Limb (tissue), 2 donors: ENCODE data around the gene CARF.
"Not testable (repeated sequence)": the region's sequence is repeated elsewhere in the genome, so short reads cannot be mapped to it uniquely, and the experiment has no call there.

Experiments
- DNase-seq, 2 donors: peaks; one replicate each; pipeline ENCODE4 v3.0.0-alpha.2; 2016; ENCODE audit errors: extremely low spot score in 2 of 2

The CARF gene, protein sequence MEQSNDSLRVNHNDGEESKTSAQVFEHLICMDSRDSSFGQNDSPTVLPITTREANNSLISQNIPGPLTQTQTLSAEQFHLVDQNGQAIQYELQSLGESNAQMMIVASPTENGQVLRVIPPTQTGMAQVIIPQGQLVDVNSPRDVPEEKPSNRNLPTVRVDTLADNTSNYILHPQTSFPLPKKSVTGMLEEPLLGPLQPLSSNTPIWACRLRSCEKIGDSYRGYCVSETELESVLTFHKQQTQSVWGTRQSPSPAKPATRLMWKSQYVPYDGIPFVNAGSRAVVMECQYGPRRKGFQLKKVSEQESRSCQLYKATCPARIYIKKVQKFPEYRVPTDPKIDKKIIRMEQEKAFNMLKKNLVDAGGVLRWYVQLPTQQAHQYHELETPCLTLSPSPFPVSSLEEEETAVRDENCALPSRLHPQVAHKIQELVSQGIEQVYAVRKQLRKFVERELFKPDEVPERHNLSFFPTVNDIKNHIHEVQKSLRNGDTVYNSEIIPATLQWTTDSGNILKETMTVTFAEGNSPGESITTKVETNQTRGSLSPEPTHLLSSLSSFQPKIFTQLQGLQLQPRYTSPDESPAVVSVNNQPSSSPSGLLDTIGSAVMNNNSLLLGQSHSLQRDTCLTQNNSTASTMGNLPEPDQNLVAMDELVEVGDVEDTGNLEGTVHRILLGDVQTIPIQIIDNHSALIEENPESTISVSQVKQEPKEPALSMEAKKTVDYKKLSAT

DNA sequence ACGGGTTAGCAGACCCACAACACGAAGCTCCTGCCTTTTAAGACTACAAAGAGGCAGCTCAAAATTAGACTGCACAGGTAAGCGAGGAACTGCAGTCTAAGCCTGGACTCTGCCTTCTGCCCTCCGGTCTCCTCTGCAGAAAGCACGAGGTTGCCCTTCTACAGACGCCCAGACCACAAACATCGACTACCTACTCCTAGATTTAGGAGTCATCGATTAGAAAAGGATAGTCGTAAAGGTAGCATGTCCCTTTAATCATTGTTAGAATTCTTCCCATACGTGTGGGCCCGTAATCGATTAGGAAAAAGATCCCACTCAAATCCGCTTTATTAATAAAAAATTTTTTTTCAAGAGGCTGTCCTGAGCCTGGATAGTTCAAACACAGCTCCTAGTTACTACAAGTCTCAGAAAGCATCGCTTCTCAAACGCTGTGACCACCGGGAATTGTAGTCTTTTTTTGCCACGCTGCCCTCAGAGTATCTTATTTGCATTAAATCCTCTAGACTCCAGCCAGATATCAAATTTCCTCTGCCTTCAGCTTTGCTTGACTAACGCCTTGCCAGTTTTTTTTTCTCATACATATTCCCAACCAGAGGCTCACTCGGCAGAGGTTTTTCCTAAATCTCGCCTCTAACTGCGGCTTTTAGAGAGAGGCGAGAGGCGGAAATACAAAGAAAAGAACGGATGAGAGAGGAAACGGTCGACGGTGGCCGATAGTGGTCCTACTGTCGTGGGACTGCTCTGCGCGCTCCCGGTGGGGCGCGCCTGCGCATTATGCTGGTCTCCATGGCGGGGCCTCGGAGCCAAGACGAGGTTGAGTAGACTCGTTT, at the start of gene CARF, which contains the start of gene WDR12:
CARF (plus strand) TSS at position 764 of the 830 bp plus-strand sequence. CDS start 29,628 bp downstream, outside the sequence.
WDR12 (minus strand) TSS at position 162 of the 830 bp plus-strand sequence. CDS start 197 bp downstream, outside the sequence.
- peak; percentile 93 to 97 for DNase-seq

DNA sequence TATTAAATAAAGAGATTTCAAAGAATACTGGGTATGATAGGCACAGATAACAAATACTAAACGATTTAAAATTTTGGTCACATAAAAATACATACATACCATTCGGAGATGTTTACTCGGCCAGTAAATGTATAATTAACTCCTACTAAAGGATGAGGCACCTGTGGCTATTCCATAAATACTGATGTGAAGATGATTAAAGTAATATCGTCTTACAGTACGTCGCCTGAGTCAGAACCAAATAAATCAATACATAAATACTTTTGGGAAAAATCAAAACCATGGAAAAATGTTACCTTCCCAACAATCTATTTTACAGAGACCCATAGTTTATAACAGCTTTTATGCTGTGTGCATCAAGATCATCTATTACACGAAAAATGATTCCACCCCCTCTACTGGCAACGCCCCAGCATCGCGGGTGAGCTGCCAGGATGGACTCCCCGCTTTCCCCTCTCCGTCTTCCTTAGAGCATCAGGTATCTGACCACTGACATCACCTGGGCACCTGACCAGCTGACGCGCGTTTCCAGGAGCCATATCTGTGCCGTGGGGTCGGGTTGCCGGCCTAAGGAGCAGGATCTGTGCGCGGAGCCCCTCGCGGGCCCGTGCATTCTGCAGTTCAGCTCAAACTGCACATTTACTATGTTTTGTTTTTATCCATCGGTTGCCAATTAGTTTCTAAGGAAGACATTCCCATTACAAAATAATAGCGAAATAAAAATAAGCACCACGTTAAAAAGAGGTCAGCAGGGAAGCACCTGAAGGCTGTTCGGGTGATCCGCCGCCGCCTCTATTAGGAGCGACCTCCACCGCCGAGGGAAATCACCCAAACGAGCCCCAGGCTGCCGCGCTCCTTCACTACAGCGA, 41.4 kb upstream of the CARF start:
- peak; percentile 73 to 86 for DNase-seq

DNA sequence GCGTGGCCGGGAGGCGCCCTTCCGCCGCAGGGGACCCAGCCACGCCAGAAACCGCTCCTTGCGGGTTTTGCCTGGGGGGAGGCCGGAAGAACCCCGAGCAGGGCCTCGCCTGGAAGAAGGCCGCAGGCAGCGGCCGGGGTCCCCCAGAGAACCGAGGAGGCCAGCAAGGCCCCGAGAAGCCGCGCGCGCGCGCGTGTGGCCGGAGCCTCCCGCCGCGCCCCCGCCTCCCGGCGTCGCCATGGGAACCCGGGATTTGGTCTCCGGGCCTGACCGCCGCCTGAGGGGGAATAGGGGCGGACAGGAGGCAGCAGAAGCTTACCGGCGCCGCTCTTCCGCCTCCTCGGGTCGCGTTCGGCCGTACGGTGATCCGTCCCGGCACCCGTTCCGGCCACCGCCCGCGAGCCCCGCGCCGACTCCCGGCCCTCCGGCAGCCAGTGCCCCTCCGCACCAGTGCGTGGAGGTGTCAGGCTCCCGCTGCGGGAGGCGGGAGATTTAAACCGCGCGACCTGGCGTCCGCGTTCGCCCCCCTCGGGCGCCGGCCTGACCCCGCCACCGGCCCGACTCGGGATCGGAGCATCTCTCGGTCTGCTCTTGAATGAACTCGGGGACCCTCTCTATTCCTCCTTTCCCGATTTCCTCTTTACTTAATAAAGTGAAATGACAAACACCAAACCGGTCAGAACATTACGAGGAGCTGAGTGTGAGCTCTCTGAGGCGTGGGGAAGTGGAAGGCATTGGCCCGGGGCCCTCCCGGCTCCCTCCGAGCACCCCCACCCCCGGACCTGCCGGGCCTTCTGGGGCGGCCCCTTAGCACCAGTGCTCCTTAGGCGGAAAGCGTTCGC, 40.6 kb upstream of the CARF start, which contains the start of gene ICA1L:
ICA1L (minus strand) TSS at position 467 of the 842 bp plus-strand sequence. CDS start 42,757 bp downstream, outside the sequence.
- peak; percentile 51 to 89 for DNase-seq

DNA sequence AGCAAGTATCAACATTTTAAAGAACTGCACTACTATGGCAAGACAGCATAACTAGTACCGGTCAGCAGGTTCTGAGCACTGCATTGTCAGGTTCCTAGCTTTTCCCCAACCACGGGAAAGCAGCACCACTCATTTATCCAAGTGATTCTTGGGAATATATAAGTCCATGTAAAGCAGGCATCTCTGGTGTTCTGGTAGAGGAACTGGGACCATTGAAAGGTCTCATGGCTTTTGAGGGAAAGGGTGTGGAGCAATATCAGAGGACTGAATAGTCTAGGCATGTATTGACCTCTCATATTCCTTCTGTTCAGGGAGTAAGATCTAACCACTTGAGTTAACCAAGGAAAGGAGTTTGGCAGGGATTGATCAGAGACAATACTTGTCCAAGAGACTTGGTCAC, 34.4 kb upstream of the CARF start:
- no peak for DNase-seq

DNA sequence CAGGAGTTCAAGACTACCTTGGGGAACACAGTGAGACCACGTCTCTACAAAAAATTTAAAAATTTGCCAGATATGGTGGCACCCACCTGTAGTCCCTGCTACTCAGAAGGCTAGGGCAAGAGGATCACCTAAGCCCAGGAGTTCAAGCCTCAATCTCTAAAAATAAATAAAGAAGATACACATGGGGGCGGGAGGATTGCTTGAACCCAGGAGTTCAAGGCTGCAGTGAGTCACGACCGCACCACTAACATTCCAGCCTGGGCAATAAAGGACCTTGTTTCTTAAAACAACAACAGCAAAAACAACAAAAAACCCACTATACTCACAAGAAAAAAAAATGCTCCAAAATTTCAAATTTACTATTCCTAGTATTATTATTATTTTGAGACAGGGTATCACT, 30.5 kb upstream of the CARF start:
- DNase-seq: no peak

DNA sequence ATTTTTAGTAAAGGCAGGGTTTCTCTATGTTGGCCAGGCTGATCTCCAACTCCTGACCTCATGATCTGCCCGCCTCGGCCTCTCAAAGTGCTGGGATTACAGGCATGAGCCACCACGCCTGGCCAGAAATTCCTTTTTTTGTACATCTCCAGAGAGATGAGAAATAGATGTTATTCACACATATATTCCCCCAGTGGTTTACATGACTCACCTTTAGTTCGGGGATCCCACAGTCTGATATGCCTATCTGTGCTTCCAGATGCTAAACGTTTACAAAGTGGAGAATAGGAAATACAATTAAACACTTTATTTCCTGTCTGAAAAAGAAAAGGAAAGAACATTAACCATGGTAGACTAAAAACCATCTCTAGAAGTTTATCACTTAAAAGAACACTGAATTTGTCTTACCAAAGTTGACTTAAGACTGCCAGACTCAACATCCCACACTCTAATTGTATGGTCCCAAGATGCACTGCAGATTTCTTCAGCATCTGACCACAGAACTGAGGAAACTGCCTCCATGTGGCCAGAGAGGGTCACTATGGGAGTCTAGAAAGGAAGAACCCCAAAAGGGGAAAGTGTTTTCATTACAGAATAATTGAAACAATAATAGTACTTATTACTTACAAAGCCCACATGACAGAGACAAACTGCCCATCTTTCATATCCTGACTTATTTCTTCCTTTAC, 27.9 kb upstream of the CARF start:
- no peak for DNase-seq

DNA sequence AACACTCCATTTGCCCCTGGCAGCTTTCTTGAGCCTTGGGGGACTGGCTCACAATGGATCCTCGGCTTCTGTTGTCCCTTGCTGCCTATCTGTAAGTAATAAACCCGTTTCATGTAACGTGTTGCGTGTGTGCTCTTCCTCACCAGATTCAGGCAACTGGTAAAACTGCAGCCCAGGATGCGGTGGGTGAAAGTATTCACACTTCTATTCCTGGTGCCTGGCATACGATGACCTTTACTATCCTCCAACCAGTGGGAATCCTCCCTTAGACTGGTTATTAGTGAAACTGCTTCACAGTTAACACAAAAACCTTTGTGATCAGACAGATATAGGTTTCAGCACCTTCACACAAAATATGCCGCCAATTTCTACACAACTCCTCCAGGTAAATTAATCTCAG, 26.9 kb upstream of the CARF start:
- no peak for DNase-seq

DNA sequence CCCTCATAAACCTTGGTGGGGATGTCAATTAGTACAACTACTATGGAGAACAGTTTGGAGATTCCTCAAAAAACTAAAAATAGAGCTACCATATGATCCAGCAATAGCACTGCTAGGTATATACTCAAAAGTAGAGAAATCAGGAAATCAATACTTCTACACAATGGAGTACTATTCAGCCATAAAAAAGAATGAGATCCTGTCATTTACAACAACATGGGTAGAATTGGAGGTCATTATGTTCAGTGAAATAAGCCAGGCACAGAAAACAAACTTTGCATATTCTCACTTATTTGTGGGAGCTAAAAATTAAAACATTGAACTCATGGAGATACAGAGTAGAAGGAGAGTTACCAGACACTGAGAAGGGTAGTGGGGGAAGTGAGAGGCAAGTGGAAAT, 6.6 kb upstream of the CARF start:
- DNase-seq: not testable (repeated sequence)

DNA sequence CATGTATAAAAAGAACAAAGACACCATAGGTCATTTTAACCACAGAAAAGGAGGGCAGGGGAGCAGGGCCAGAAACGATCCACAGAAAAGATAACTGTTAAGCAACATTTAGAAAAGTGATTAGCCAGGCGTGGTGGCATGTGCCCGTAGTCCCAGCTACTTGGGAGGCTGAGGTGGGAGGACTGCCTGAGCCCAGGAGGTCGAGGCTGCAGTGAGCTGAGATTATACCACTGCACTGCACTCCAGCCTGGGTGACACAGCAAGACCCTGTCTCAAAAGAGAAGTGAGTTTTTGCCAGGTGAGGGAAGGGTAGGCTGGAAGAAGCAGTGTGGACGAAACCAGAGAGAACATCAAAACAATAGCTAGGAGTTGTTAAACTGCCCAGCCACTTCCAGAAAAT, 3.9 kb upstream of the CARF start:
- DNase-seq: no peak

DNA sequence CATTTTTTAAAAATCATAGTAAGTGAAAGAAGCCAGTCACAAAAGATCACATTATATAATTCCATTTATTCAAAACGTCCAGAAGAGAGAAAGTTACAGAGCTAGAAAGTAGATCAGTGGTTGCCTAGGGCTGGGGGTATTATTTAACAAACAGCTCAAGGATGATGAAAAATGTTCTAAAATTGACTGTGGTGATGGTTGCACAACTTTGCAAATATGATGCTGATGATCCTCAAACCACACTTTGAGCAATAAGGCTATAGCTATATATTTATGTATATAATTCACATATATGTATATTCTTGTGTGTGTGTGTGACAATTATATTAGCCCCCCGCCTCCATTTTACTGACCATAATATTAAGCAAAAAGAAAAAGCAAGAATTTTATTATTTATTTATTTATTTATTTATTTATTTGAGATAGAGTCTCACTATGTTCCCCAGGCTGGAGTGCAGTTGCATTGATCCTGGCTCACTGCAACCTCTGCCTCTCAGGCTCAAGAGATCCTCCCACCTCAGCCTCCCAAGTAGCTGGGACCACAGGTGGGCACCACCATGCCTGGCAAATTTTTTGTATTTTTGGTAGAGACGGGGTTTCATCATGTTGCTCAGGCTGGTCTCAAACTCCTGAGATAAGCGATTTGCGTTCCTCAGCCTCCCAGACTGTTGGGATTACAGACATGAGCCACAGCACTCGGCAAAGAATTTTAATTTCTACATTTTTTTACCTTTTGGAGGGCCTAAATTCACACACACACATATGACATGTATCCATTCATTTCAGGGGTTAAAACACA, 2.5 kb upstream of the CARF start:
- DNase-seq: no peak

DNA sequence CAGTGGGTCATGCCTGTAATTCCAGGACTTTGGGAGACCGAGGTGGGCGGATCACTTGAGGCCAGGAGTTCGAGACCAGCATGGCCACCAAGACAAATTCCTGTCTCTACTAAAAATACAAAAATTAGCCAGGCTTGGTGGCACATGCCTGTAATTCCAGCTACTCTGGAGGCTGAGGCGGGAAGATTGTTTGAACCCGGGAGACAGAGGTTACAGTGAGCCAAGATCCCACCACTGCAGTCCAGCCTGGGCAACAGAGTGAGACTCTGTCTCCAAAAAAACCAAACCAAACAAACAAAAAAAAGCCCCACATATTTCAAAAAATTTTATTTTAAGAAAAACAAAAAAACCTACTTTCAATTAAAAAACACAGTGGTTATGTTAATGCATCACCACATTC, 1.8 kb upstream of the CARF start:
- not testable (repeated sequence) for DNase-seq

DNA sequence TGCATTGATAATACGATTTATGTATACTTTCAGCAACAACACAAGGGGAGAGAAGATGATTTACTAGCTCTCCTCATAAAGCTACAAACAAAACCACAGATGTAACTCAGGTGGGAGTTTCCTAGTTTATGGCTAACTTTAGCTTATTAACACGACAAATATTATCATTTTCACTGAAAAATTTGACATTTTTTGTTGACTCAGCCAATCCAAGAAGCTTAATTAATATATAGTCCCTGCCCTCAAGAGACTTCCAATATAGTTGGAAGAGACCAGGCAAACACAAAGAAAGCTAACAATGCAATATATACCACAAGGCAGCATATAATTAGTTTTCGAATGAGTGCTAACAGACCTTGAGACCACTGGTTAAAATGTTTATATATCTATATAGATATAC, 1.4 kb upstream of the CARF start:
- no peak for DNase-seq

DNA sequence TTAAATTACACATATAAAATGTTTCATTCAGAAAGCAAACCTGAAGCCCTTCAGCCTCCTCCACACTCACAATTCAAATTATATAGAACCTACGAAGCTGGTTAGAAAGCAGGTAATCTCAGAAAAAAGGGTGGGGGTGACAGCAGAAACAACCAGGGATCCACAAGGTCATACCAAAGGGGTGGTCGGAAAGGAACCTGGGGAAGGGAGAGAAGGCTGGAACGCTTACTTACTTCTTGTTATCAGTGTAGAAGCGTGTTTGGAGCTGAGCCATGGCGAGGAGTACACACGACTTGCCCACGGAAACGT, 918 bp upstream of the CARF start:
- DNase-seq: no peak

DNA sequence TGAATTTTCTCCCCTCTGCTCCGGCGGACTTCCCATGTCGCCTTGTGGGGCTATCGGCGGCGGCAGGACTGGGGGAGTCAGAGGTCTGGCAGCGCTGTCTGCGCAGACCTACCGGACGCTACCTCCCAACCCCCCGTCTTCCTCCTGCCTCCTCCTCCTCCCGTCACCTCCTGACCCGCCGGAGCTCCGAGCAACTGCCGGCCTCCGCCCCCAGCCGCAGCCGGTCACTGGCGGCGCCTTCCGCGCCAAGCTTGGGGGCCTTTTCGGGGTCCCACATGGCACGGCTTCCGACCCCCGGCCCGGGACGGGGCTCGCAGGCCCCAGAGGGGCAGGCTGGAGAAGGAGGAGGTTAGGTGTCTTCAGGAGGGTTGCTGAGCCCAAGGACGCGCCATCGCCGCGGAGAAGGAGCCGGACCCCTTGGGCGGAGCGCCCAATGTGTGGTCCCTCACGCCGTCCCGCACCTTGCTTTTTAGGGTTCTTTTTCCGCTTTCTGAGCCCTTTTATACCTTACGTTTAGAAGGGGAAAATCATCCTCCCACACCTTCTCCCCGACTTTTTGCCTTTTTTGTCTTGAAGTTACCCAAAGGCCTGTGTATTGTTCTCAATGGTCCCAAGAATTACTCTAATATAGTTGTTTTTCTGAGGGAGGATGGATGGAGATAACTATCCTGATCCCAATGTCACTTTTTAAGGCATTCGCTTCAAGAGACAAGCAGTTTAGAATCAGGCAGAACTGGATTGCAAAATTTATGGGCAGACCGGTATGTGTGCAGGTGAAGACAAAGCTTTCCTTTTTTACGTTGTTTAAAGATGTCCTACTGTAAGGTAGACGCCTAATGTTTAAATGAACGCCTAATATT, 497 bp downstream of the CARF start:
- DNase-seq: peak in 1 of 2 donors; percentile 36

DNA sequence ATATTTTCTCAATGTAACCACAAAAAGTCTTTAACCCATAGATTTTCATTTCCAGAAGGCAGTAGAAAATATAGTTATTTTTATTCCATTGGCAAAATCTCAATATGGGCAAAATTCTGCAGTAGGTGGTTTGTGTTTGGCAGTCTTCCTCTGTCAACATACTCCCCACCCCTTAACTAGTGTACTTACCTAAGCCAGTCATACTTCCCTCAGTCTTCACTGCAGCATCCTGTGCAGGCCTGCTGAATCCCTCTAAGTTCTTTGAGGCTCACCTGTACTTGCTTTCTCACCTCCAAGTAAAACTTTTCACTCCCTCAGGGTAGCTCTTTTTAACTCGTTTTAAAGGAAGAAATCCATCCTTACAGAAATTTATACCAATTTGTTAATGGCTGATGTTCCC, 6.8 kb downstream of the CARF start:
- DNase-seq: peak in 1 of 2 donors; percentile 6

DNA sequence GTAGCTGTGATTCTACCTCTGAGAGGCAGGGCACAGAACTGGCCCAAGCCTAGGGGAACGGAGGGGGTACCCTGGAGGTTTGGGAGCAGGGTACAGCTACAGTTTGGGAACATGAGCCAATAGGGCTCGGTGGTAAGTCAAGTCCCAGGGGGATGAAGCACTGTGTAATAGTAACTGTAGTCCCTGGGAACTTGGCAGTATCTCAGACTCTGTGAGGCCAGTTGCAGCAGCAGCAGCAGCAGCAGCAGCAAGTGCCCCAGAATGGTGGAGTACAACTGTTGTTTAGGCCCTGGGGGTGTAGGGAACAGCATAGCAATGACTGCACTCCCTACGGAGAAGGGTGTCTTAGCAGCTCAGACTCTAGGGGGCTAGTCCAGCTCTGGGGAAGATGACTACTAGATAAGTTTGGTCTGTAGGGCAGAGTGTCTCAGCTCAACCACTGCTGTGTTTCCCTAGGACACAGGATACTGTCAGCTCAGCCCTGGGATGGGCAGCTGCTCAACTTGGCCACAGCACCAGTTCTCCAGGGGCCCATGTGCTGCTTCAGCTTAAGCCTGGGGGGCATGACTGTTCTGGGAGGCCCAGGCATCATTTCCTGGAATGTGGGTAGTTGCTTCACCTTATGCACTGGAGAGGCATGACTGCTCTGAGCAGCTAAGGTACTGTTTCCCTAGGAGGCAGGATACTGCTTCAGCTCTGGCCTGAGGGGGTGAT, 20.5 kb downstream of the CARF start:
- no peak for DNase-seq

DNA sequence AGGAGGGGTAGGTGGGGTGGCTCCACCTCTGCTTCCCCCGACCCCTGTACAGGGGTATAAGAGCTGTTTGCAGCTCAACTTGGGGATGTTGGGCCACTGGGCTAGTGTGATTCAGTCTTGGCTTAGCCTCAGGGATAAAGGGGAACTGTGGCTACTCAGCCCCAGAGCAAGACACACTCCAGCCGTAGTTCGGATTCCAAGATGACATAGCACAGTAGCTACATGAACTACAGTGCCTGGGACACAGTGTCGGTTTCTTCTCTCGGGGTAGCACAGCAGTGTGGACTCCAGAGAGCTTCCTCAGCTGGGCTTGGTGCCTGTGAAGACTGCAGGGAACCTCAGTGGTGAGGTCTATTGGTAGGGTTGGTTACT, 21.1 kb downstream of the CARF start:
- no peak for DNase-seq
